ENCODE data around the gene SMG6.

The SMG6 gene

GRCh38 chr17:2303204-2304188 lies at the start of gene SMG6, which contains the start of gene SRR:
Gene SMG6, minus strand, starts transcription at chr17:2303785. Its CDS starts 65 bp downstream, at chr17:2303720.
Gene SRR, plus strand, starts transcription at chr17:2303950. Its CDS starts 11,611 bp downstream, at chr17:2315561.
- DNase-seq (ENCODE audit: low read depth, low spot score), result peak; percentile 95

- no peak for DNase-seq (ENCODE audit: low read depth, low spot score)
Measured at GRCh38 chr17:2351269-2351668, 47.7 kb upstream of the SMG6 start.

DNA sequence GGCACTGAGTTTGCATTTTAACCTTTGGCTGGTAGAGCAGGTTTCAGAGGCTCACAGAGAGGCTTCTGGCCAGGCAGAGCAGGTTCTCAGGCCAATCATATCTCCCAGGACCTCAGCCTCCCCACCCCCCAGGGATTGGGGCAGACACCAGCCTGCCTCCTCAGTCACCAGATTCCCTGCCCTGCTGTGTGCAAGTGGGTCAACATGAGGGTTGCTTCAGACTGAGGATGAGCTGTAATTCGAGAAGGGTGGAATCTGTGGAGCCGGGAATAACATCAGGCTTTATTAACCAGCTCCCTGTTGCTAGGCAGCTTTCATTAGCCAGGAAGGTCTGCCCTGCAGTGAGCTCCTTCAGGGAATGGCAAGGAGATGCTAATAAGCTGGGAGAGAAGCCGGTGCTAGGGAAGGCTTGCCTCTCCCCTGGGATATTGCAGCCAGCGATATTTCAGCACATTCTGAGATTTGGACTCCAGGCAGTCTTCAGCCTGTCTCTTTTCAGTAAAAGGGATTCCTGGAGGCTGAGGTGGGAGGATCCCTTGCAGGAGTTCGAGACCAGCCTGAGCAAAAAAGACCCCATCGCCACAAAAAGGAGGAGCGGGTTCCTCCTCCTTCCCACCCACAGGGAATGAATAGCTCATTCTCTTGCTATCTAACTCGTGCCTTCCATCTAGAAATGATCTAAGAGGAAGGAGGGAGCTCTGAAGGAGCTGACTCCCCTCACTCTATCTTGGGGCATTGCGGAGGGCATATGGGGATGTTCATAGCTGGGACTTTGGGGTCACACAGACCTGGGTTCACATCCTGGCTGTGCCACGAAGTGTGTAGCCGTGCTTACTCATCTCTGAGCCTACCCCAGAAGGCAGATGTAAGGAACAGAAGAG lies 44.5 kb upstream of the SMG6 start:
- DNase-seq (ENCODE audit: low read depth, low spot score), result peak; percentile 99

DNA sequence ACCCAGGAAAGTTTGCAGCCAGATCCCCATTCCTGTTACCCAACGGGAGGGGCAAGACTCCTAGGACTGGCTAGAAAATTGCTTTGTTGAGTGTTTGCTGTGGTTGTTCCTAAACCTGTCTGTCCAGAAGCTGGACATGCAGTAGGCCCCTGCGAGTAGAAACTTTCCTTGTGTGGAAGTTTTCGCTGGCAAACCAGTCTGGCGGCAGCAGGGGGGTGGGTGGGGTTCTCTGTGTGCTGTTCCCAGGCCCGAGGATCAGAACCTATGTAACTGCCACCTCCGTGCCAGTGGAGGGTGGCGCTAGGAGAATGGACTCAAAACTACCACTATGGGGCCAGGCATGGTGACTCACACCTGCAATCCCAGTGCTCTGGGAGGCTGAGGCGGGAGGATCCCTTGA lies 42.9 kb upstream of the SMG6 start:
- DNase-seq (ENCODE audit: low read depth, low spot score), result peak; percentile 62

DNA sequence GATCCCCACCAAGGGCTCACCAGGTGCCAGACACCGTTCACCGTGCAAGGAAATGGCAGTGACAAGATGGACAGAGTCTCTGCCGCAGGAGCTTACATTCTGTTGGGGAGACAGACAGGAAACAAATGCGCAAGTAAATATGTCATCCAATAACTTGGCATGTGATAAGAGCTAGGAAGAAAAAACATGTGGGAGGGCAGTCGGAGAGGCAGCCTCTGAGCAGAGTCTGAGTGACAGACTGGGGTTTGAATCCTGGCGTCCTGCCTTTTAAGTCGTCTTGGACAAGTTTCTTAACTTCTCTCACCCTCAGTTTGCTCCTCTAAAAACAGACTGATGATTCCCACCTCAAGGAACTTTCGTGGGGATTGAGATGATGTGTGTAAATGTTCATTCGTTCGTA lies 40.9 kb upstream of the SMG6 start:
- no peak for DNase-seq (ENCODE audit: low read depth, low spot score)

- DNase-seq (ENCODE audit: low read depth, low spot score), result no peak
Measured at GRCh38 chr17:2343421-2343820, 39.8 kb upstream of the SMG6 start.

DNA sequence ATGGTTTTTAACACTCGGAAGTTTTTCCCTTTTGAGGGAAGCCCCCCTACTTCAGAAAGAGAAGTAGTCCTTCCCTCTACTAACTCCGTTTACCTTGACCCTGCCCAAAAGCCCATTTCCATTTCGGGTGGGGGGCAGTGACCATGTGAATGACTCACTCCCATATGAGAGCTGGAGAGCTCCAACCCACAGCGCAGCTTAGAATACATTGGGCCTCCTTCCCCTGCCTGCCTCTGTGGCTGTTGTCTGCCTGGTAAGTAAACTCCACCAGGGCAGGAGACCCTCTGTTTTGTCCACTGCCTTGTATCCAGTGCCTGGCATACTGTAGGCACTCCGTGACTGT lies 34.7 kb upstream of the SMG6 start:
- peak; percentile 47 for DNase-seq (ENCODE audit: low read depth, low spot score)

- peak; percentile 30 for DNase-seq (ENCODE audit: low read depth, low spot score)
Measured at GRCh38 chr17:2337544-2338314, 34.1 kb upstream of the SMG6 start.

DNA sequence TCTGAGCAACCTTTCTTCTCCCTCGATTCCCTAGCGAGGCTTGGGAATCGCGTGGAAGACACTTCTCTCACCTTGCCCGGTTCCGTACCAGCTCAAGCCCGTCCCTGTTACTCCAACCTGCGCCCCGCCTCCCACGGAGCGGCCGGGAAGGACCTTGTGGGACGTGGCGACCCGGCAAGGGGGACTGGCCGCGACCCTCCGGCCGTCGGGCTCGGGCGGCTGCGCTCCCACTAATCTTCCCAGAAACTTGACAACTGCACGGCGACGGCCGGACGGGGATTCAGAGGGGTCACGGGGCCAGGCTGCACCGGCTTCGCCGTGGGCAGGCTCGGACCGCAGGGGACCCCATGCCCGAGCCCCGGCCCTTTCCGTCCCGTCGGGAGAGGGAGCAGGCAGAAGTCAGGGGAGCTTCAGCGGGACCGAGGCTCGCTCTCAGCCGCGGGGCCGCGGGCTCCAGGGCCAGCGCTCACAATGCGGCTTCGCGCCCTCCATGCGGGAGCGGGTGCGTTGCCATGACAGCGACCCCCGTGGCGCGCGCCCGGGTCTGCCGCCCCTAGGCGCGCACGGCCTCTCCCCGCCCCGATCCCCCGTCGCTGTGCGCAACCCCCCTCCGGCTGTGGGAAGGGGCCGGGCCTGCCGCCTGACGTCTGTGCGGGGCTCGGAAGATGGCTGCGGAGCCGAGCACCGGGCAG lies 33.4 kb upstream of the SMG6 start, which contains the start of gene SGSM2:
TSS of gene SGSM2 (plus strand) at position 650 of the 692 bp plus-strand sequence. CDS start 188 bp downstream, outside the sequence.
- peak; percentile 47 for DNase-seq (ENCODE audit: low read depth, low spot score)

GRCh38 chr17:2336215-2336851 lies 32.7 kb upstream of the SMG6 start, which contains the start of gene TSR1:
Gene TSR1, minus strand, starts transcription at chr17:2336457. Its CDS starts 30 bp downstream, at chr17:2336427.
- DNase-seq (ENCODE audit: low read depth, low spot score), result peak; percentile 93

DNA sequence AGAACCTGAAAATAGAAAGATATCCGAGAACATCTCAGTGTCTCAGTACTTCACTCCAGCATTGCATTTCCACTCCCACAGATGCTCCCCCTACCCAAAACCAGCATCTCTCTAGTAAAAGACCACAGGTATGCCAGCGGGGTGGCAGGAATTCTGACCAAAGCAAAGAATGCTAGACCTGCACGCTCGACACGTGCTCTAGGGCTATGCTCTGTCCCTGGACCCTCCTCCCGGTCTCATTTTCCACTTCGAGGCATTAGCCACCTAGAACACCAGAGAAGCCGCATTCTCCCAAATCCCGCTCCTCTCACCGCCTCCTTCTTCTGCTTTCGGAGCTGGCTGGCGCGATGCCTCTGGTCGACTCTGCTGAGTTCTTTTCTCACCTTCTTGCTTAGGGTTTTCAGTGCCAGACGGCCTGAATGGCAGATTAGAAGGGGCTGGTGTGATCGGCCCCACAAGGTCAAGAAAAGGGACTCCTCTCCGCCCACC lies 32.2 kb upstream of the SMG6 start:
- DNase-seq (ENCODE audit: low read depth, low spot score), result peak; percentile 27

- no peak for DNase-seq (ENCODE audit: low read depth, low spot score)
Measured at GRCh38 chr17:2331303-2331702, 27.7 kb upstream of the SMG6 start.

DNA sequence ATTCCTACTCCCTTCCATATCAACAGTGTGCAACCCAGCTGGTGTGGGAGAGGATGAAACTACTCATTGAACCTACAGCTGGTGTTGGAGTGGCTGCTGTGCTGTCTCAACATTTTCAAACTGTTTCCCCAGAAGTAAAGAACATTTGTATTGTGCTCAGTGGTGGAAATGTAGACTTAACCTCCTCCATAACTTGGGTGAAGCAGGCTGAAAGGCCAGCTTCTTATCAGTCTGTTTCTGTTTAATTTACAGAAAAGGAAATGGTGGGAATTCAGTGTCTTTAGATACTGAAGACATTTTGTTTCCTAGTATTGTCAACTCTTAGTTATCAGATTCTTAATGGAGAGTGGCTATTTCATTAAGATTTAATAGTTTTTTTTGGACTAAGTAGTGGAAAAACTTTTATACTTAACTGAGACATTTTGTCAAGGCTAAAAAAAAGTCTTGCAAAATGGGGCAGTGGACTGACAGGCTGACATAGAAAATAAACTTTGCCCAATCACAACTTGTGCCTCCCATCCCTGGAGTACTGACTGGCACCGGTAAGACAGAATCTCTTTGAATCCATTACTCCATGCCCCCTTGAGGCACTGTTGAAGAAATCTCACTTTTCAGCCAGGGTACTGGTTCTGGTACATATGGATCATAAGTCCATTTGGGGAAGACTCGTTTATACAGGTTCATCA lies 20.2 kb upstream of the SMG6 start:
- DNase-seq (ENCODE audit: low read depth, low spot score), result no peak

- DNase-seq (ENCODE audit: low read depth, low spot score), result no peak
Measured at GRCh38 chr17:2321399-2321798, 17.8 kb upstream of the SMG6 start.

DNA sequence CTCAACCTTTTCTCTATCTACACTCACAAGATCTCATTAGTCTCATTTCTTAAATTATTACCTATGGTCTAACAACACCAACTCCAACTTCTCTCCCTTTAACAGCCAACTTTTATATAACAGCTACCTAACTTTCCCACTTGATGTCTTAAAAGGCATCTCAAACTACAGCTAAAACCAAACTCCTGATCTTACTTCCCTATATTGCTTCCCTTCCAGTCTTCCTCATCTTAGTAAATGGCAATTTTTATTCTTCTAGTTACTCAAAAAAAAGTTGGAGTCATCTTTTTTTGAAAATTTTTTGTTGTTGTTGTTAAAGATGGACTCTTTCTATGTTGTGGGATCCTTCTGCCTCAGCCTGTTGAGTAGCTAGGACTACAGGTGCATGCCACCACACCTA lies 15.5 kb upstream of the SMG6 start:
- no peak for DNase-seq (ENCODE audit: low read depth, low spot score)

- DNase-seq (ENCODE audit: low read depth, low spot score), result no peak
Measured at GRCh38 chr17:2317796-2318195, 14.2 kb upstream of the SMG6 start.

DNA sequence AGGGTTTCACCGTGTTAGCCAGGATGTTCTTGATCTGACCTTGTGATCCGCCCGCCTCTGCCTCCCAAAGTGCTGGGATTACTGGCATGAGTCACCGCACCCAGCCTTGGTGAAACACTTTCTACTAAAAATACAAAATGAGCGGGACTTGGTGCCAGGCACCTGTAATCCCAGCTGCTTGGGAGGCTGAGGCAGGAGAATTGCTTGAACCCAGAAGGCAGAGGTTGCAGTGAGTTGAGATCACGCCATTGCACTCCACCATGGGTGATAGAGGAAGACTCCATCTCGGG lies 13.3 kb upstream of the SMG6 start:
- DNase-seq (ENCODE audit: low read depth, low spot score), result peak; percentile 30

- no peak for DNase-seq (ENCODE audit: low read depth, low spot score)
Measured at GRCh38 chr17:2312736-2313135, 9.2 kb upstream of the SMG6 start.

DNA sequence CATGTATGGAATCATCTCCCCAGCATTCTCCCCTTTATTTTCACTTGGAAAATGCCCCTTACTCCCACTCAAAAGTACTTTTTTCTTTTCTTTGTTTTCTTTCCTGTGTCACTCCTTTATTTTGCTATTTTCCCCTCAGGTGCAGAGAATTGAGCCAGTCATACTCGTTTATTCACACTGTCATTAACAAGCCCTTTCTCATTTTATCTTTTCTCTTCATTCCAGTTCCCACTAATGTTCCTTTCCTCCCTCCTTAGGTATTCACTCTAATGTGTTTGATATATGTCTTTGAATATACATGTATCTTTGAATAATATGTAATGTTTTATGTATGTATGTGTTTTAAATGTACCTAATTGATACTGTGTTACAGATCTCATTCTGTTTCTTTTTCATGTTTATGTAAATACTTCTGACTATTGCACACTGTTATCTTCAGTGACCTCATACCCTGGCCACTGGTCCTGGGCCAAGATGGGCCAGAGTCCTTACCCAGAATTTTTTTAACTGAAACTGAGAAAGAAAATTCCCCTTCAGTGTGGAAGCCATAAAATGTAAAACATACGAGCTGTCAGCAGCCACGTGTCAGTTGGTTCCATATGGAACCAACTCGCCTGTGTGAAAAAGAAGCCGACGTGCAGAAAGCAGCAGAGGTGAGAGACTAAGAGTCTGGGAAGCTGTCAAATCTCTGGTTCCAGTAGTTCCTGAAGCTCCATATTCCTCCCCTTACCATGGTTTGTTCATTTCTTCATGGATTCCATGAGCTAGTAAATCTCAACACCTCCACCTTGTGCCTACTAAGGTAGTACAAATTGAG lies 6.0 kb upstream of the SMG6 start:
- no peak for DNase-seq (ENCODE audit: low read depth, low spot score)
